ENCODE data around the gene SUN5.

SUN5 gene

GRCh38 chr20:32997431-32997830 lies 6.8 kb downstream of the SUN5 start:
- DNase-seq (ENCODE audit: insufficient read length, low spot score) (no peak), FAIRE-seq (no peak)

DNA sequence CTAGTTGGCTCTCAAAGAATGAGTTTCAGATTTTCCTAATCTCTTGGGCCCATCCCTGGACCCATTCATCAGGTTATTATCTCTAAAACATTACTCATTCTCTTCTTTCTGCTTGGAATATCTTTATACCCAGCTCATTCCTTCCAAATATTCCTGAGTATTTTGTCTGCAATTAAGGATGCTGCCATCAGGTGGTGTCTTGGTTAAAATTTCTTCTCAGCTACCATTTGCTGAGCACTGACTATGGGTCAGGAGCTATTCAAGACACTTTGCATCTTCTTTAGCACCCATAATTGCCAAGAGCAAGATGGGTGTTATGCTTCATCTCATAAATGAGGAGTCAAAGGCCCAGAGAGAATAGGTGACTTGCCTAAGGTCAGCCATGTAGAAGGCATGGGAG lies 8.4 kb downstream of the SUN5 start:
- FAIRE-seq (no peak), DNase-seq (ENCODE audit: insufficient read length, low spot score) (no peak)

DNA sequence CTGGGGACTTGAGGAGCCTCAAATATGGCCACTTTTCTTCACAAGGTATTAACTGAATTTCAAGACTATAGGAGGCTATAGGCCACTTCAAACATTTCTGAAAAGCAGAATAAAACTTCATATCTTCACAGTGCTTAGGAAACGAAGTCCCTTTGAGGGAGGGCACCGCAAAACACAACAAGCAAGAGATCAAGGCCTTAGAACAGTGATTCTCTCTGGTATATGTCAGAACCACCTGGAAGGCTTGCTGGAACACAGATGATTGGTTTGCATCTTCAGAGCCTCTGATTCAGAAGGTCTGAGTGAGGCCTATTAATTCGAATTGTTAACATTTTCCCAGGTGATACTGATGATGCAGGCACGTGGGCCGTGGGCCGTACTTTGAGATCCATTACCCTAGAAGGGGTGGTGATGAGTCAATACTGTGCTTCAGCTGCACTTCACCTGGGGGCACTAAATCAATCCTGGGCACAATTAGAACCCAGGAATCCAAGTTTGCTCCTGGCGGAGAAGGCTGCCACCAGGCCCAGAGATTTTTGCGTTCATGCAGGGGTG lies 10.7 kb downstream of the SUN5 start:
- FAIRE-seq (no peak), DNase-seq (ENCODE audit: insufficient read length, low spot score) (no peak)

- DNase-seq (ENCODE audit: insufficient read length, low spot score): no peak
- FAIRE-seq: no peak
These were observed 12.2 kb downstream of the SUN5 start for GRCh38 chr20:32991792-32992641.

DNA sequence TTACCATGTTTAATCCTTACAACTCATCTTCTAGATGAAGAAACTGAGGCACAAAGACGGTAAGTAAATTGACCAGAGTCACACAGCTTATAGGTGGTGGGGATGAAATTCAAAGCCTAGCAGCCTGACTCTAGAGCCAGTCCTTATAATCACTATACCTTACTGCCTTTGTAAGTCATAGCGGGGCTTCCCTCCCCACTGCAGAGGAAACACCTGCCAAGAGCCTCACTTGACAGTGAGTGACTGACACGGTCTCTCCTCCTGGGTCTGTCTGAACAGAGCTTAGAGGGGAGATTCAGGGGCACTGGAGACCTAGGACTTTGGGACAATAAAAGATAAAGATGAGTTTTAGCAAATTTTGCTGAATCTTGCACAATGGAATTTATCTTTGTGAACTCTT lies 12.8 kb downstream of the SUN5 start:
- FAIRE-seq (no peak), DNase-seq (ENCODE audit: insufficient read length, low spot score) (no peak)

- FAIRE-seq: no peak
- no peak for DNase-seq (ENCODE audit: insufficient read length, low spot score)
These were observed 13.8 kb downstream of the SUN5 start for GRCh38 chr20:32990426-32990825.

DNA sequence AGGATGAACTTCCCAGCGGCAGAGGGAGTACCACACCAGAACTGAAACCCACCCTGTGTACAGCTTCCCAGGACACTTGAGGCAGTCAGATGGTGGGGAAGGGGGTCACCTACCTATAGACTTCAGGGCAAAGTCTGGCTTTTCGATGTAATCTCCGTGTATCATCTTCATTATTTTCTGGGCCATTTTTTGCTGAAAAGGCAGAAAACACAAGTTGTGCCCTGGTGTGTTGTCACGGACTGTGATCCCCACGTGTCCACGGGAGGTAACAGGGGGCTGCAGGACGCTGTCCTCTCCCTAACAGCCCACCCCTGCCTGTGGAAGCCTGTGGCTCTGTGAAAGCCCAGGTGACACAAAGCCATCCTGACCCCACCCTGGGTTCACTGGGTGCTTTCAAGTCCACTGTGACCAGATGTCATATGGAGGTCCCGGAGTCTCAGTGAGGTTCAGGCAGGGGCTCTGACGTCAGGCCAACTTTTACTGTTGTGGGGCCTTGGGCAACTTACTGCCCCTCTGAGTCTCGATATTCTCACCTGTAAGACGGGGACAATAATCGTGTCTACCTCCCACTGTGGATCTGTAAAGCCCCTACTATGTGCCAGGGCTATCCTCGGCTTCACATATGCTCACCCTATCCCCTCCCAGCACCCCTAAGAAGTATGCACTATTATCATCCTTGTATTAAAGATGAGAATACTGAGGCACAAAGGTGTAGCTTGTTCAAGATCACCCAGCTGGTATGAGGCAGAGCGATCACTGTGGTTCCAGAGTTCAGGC lies 14.5 kb downstream of the SUN5 start:
- DNase-seq (ENCODE audit: insufficient read length, low spot score) (no peak), FAIRE-seq (no peak)

DNA sequence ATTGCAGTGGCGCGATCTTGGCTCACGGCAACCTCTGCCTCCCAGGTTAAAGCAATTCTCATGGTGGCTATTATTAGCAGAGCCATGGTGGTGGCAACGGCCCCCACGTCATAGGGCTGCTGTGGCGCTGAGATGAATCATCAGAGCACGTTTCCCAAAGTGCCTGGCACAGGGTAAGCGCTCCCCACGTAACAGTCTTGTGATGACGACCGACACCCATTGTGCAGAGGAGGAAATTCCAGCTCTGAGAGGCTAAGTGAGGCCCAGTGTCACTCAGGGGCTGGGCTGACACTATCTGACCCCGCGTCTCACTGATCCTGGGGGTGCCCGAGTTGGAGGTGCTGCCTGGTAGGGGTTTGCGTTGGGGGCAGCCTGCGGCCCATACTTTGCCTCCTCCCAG lies 16.2 kb downstream of the SUN5 start:
- DNase-seq (ENCODE audit: insufficient read length, low spot score) (no peak), FAIRE-seq (no peak)

- FAIRE-seq: no peak
These were observed 17.0 kb downstream of the SUN5 start for GRCh38 chr20:32987044-32987825.

DNA sequence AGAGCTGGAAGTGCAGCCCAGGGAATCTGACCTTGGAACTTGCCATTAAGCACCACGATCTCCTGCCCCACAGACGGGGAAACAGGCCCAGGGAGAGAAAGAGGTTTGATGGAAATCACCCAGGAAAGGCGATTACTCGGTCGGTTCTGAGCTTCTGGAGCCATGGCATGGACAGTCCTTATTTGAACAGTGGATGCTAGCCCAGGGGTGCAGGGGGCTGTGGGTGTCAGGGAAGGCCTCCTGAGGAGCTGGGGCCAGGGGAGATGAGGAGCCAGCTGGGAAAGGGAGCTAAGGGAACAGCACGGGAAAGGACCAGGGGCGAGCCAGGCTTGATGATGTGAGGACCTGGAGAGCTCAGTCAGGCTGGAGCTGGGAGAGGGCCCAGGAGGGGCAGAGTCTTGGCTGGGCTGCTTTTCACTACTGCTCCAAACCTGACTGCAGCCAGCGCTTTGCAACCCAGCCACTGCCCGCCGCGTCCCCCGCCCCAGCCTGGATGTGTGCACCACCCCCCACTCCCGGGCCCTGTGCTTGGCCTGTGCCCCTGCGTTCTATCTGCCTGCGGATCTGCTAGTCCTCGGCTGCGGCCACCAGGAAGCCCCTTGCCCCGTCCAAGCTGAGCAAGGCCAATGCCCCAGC lies 17.8 kb downstream of the SUN5 start:
- FAIRE-seq (no peak), DNase-seq (ENCODE audit: insufficient read length, low spot score) (no peak)

More at GRCh38 chr20:32987044-32987825, 17.0 kb downstream of the SUN5 start:
- DNase-seq (ENCODE audit: insufficient read length, low spot score): no peak

DNA sequence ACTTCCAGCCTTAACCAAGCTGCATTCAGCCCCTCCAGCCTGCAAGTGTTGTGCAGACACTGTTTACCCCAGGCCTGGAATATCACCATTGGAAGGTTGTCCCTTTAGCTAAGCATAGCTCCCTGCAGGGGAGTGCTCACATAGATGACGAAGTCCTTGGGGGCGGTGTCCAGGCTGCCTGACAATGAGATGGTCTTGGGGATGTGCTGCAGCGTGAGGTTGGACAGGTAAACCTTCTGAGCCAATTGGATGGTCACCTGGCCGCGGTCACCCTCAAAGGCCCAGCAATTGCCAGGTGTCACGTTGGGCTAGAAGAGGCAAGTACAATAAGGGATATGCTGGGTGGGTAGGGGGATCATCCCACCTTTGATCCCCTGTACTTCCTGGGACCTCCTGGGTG lies 18.6 kb downstream of the SUN5 start:
- no peak for DNase-seq (ENCODE audit: insufficient read length, low spot score)
- no peak for FAIRE-seq

DNA sequence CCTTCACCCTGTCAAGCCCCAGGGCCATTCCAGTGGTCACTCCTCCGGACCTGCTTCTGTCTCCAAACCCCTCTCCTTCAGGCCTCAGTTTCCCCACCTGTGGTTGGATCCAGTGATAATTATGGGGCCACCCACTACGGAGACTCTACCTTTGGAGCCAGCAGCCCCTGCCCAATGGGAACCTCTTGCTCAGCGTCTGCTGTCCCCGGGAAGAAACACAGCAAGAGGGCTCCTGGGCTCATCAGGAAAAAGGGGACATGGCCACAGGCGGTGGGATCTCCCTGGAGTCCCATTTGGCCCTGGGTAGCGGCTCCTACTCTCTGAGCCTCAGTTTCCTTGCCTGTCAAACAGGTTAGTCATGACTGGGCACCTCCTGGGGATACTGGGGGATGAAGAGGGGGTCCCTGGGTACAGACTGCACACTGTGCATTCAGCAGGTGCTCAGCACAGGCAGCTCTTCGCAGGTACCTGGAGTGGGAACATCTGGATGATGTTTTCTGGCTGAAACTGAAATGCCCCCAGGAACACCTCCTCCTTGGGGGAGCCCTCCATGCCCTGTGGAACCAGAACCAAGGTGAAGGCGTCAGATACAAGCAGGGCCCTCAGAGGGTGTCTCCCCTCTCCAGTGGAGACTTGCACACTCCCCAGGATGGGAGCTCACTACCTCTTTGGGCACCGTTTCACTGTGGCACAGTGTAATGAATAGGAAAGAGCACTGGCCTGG lies 19.4 kb downstream of the SUN5 start:
- no peak for DNase-seq (ENCODE audit: insufficient read length, low spot score)

DNA sequence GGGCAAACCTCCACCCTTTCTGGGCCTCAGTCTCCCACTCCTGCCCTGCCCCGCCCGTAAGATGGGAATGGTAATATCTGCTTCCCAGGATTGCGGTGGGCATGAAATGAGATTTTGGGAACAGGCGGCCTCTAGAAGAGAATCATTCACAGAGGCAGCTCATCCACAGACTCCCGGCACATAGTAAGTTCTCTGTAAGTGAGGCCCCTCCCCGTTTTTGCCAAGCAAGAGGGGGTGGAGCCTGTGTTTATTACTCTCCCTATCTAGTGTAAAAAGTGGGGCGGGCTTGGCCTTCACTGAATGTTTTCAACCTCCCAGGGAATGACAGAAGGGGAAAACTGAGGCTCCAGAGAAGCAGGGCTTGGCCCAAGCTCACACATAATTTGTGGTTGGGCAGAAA lies 20.0 kb downstream of the SUN5 start:
- FAIRE-seq: no peak

More for the DNA sequence above, 19.4 kb downstream of the SUN5 start:
- FAIRE-seq: no peak

DNA sequence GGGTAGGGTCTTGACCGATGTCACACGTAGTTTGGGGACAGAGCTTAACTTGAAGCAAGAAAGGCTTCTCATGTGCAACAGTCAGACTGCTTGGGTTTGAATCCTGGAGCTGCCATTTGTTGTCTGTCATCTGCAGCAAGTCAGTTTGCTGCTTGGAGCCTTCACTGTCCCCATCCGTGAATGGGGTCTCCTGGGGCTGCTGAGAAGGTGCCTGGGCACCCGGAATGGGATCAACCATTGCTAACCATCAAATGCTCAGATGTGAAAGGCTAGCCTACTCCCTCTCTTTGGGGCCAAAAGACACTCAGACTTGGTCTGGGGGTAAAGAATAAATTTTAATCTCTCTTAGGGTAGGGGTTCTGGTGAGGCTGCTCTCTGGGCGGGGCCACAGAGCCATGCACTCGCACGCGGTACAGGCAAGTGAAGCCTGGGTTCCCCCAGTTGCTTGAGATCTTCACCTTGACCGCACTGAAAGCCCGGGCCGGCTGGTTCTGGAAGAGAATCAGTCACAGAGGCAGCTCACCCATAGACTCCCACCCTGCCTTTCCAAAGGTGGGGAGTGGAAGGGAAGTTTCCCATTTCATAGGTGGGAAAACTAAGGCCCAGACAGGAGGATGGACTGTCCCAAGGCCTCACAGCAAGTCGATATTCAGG lies 20.6 kb downstream of the SUN5 start:
- DNase-seq (ENCODE audit: insufficient read length, low spot score) (no peak), FAIRE-seq (no peak)

More for the DNA sequence above, 20.0 kb downstream of the SUN5 start:
- DNase-seq (ENCODE audit: insufficient read length, low spot score): no peak

DNA sequence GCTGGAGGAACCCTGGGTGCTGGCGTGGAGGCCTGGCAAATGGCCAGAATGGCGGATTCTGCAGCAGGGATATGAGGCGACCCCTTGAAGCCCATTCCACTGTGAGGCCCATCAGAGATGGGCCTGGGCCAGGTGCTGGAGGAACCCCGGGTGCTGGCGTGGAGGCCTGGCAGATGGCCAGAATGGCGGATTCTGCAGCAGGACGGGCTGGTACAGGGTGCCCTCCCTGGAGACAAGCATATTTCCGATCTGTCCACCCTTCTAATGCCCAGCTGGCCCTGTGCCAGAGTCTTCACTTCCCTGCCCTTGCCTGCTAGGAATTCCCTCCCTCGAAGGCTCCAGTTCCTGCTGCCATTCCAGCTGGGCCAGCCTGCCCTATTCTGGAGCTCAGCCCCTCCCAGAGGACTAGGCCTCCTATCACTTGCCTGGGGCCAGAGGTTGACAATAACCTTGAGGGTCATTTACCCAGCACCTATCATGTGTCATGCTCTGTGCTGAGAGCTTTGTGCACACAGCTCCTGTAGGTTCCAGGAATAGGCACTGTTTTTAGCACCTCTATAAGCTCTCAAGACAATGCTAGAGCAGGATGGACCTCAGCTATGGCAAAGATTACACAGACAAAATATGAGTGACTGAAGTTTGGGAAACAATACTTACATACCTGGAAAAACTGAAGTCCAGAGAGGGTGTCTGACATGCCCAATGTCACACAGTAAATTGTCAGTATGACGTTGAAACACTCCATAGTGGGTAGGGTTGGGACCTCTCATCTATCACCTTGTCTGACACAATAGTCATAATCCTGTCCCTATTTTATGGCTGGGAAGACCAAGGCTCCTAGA lies 21.4 kb downstream of the SUN5 start:
- FAIRE-seq: no peak
- DNase-seq (ENCODE audit: insufficient read length, low spot score): no peak

GRCh38 chr20:32980990-32981389 lies 23.2 kb downstream of the SUN5 start:
- no peak for FAIRE-seq

DNA sequence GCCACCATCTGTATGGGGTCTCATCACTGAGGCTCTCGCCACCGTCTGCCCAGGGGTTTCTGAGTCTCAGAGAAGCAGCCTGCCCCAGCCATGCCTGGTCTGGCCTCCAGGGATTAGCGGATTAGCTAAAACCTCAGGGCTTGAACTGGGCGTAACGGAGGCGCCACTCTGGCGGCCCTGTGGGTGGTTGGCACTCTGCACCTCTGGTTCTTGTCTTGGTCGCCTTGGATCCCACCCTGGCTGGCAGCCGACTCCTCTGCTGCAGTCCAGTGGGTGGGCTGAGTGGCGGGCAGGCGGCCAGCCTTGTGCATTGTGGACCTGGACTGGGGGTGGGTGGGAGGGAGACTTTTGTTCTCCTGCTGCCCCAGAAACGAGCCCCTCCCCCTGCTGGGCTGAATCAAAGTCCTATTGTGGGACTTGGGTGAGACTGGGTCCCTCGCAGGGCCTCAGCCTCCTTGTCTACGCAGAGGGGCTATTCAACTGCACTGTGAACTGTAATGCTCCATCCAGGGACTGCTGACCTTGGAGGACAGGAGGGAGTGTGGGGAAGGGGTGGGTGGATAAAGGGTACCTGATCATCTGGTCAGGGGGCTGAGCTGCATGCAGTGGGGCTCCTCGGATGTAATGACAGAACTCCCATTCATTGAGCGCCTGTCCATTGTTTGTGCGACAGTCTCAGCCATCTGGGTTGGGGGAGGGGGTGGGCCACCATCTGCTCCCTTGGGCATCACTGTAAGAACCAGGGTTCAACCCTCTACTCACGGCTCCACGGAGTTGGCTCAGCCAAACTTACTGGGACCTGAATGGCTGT lies 23.9 kb downstream of the SUN5 start:
- no peak for DNase-seq (ENCODE audit: insufficient read length, low spot score)
- no peak for FAIRE-seq

More at GRCh38 chr20:32980990-32981389, 23.2 kb downstream of the SUN5 start:
- no peak for DNase-seq (ENCODE audit: insufficient read length, low spot score)
